Measurements from ENCODE around the gene ARRB1. TPM values are rescaled to one million over a fixed set of nuclear protein-coding genes. Genes with fewer than 3 reads are reported as not detected.

The ARRB1 gene
- total and polyA plus RNA-seq, 2 of the 13 experiments (the other 11 are each of a cell fraction or from before 2014, with no cell fraction given): 22.5 to 35.7 TPM

DNA sequence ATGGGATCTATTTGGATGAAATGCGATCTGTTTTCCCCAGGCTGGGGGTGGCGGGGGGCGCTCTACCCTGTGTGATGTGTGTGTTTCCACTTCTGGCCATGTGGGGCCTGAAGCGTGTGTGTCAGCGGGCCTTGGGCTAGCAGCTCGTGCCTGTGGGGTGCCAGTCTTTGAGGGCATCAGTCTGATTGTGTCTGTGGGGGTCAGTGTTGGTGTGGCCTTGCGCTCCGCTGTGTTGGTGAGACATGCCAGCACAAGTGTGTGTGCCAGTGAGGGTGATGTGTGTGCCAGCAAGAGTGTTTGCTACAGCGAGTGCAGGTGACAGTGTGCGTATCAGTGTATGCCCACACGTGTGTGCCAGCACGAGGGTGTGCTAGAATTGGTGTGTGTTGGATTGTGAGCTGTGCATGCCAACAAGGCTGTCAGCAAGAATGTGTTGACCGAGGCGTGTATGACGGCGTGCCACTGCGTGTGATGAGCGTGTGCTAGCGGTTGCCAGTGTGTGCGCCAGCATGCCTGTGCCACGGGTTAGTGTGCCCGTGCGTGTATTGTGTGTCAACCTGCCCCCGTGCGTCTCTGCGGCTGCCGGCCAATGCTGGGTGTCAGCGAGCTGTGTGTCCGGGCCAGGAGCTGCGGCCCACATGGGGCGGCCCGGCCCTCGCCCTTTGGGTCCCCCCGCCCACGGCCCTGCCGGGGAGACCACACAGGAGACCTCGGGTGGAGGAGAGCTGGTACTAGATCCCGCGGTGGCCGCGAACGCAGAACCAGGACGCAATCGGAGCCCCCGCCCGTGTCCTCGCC, 519 bp downstream of the ARRB1 start (continued):
- TF ChIP-seq, protein P1, sequence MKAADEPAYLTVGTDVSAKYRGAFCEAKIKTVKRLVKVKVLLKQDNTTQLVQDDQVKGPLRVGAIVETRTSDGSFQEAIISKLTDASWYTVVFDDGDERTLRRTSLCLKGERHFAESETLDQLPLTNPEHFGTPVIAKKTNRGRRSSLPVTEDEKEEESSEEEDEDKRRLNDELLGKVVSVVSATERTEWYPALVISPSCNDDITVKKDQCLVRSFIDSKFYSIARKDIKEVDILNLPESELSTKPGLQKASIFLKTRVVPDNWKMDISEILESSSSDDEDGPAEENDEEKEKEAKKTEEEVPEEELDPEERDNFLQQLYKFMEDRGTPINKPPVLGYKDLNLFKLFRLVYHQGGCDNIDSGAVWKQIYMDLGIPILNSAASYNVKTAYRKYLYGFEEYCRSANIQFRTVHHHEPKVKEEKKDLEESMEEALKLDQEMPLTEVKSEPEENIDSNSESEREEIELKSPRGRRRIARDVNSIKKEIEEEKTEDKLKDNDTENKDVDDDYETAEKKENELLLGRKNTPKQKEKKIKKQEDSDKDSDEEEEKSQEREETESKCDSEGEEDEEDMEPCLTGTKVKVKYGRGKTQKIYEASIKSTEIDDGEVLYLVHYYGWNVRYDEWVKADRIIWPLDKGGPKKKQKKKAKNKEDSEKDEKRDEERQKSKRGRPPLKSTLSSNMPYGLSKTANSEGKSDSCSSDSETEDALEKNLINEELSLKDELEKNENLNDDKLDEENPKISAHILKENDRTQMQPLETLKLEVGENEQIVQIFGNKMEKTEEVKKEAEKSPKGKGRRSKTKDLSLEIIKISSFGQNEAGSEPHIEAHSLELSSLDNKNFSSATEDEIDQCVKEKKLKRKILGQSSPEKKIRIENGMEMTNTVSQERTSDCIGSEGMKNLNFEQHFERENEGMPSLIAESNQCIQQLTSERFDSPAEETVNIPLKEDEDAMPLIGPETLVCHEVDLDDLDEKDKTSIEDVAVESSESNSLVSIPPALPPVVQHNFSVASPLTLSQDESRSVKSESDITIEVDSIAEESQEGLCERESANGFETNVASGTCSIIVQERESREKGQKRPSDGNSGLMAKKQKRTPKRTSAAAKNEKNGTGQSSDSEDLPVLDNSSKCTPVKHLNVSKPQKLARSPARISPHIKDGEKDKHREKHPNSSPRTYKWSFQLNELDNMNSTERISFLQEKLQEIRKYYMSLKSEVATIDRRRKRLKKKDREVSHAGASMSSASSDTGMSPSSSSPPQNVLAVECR (CRISPR knock-in tag; IDR thresholded peaks at IDR 0.05; ENCODE audit: borderline replicate concordance): no peak; the same call in 1 of the 2 replicates
- TF ChIP-seq ZNF577 (CRISPR knock-in tag; IDR thresholded peaks at IDR 0.05; ENCODE audit: borderline replicate concordance, low read depth): no peak
- peak; percentile 65 for TF ChIP-seq TEAD3 (CRISPR knock-in tag; optimal IDR thresholded peaks at IDR 0.05; ENCODE audit: borderline replicate concordance)
- no peak for TF ChIP-seq POLR2AphosphoS2 (IDR thresholded peaks at IDR 0.05; ENCODE audit: low read depth, low read length)
- TF ChIP-seq ZNF180 (CRISPR knock-in tag; IDR thresholded peaks at IDR 0.05; ENCODE audit: borderline replicate concordance, low read depth): no peak; the same call in 1 of the 2 replicates
- no peak for TF ChIP-seq GPN1 (CRISPR knock-in tag; IDR thresholded peaks at IDR 0.05; ENCODE audit: borderline replicate concordance)
- TF ChIP-seq TARDBP (CRISPR knock-in tag; IDR thresholded peaks at IDR 0.05): no peak
- no peak for TF ChIP-seq ZNF383 (CRISPR knock-in tag; IDR thresholded peaks at IDR 0.05; ENCODE audit: borderline replicate concordance)
- no peak for TF ChIP-seq ZNF292 (CRISPR knock-in tag; IDR thresholded peaks at IDR 0.05; ENCODE audit: borderline replicate concordance, low read depth)
- no peak for TF ChIP-seq SP5 (CRISPR knock-in tag; IDR thresholded peaks at IDR 0.05; ENCODE audit: borderline replicate concordance, low read depth)
- TF ChIP-seq ATF1 (CRISPR knock-in tag; IDR thresholded peaks at IDR 0.05): no peak
- 0 out of 2 replicates have a peak, but pooled peaks have one; percentile 13 for TF ChIP-seq ETV6 (CRISPR knock-in tag; conservative IDR thresholded peaks at IDR 0.05)
- no peak for TF ChIP-seq FOSL1 (CRISPR knock-in tag; IDR thresholded peaks at IDR 0.05; ENCODE audit: borderline replicate concordance)
- no peak; the same call in 1 of the 2 replicates for TF ChIP-seq MAZ (IDR thresholded peaks at IDR 0.05; ENCODE audit: borderline replicate concordance, low read depth, low read length)
- no peak for TF ChIP-seq MAZ (CRISPR knock-in tag; IDR thresholded peaks at IDR 0.05; ENCODE audit: low read depth)
- no peak for TF ChIP-seq NPAS2 (CRISPR knock-in tag; IDR thresholded peaks at IDR 0.05; ENCODE audit: borderline replicate concordance)
- TF ChIP-seq, protein P2, sequence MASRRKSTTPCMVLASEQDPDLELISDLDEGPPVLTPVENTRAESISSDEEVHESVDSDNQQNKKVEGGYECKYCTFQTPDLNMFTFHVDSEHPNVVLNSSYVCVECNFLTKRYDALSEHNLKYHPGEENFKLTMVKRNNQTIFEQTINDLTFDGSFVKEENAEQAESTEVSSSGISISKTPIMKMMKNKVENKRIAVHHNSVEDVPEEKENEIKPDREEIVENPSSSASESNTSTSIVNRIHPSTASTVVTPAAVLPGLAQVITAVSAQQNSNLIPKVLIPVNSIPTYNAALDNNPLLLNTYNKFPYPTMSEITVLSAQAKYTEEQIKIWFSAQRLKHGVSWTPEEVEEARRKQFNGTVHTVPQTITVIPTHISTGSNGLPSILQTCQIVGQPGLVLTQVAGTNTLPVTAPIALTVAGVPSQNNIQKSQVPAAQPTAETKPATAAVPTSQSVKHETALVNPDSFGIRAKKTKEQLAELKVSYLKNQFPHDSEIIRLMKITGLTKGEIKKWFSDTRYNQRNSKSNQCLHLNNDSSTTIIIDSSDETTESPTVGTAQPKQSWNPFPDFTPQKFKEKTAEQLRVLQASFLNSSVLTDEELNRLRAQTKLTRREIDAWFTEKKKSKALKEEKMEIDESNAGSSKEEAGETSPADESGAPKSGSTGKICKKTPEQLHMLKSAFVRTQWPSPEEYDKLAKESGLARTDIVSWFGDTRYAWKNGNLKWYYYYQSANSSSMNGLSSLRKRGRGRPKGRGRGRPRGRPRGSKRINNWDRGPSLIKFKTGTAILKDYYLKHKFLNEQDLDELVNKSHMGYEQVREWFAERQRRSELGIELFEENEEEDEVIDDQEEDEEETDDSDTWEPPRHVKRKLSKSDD (CRISPR knock-in tag; IDR thresholded peaks at IDR 0.05; ENCODE audit: low read depth): peak; percentile 45; the same call in 1 of the 2 replicates
- TF ChIP-seq KMT2B (CRISPR knock-in tag; IDR thresholded peaks at IDR 0.05): no peak
- no peak for TF ChIP-seq NFE2 (CRISPR knock-in tag; IDR thresholded peaks at IDR 0.05)
- TF ChIP-seq ZNF30 (CRISPR knock-in tag; IDR thresholded peaks at IDR 0.05): peak; percentile 67; the same call in 1 of the 2 replicates
- peak; percentile 12; the same call in 1 of the 2 replicates for TF ChIP-seq STAG1 (CRISPR knock-in tag; IDR thresholded peaks at IDR 0.05)
- no peak for TF ChIP-seq ZNF331 (CRISPR knock-in tag; IDR thresholded peaks at IDR 0.05)
- TF ChIP-seq ZNF614 (CRISPR knock-in tag; IDR thresholded peaks at IDR 0.05; ENCODE audit: borderline replicate concordance): no peak
- TF ChIP-seq POLR2G (IDR thresholded peaks at IDR 0.05; ENCODE audit: low read depth, low read length): no peak
